K562 (cell line): ENCODE data around the gene MSI1. TPM values are rescaled to one million over a fixed set of nuclear protein-coding genes. Genes with fewer than 3 reads are reported as not detected.

Experiments
- ATAC-seq: fragments of 200-7000 bp; cut with Tn5 transposase; 3 replicates; pipeline ENCODE4 v1.9.1; 2020; ENCODE audit warnings: moderate library complexity
- BruUV-seq: library from RNA; stranded (reverse); fragments of 400-500 nt; replicated peaks from 2 replicates; lab custom pipeline; 2021; lab: Mats Ljungman, UMichigan
- CTCF ChIA-PET: fragments of 300-600 bp; formaldehyde crosslinking; extraction: SDS; loops from one replicate; lab custom pipeline; 2021; ENCODE audit warnings: low intra/inter-chr PET ratio; lab: Yijun Ruan, JAX
- POLR2A ChIA-PET: fragments of 300-600, 350-650 bp; sonication (Branson Sonifier 250); formaldehyde crosslinking; extraction: SDS; loops from one replicate; lab custom pipeline; 2021; ENCODE audit warnings: antibody characterized with exemption, inconsistent platforms; lab: Yijun Ruan, JAX
- DNase-seq, 4 experiments: peaks; one replicate each; pipeline versions ENCODE4 v3.0.0 to v3.0.0-alpha.2; 2011 to 2018; ENCODE audit warnings: low spot score in 3 of 4, mixed read lengths in 3 of 4; ENCODE audit errors: extremely low read depth in 1 of 4
- FAIRE-seq: peaks from 2 replicates; lab custom pipeline; 2011; peaks lifted over from hg19 to GRCh38; lab: Jason Lieb, UNC
- H2AFZ ChIP-seq: 2 replicates; pipeline ENCODE4 v1.6.0; 2011; ENCODE audit warnings: low read depth, low read length, control low read depth, inconsistent platforms
- H3K27ac ChIP-seq: fragments of 200-600 bp; 3 replicates; pipeline ENCODE4 v1.8.0; 2011; ENCODE audit warnings: low read depth, mild to moderate bottlenecking, control low read depth, inconsistent platforms, low read length, moderate library complexity, mixed read lengths; ENCODE audit errors: extremely low read depth
- H3K27me3 ChIP-seq, 2 experiments: fragments of 300-600 bp in 1 of 2; 2 replicates in 1 of 2; 3 replicates in 1 of 2; pipeline versions ENCODE4 v1.6.0 to v1.8.0; 2011; ENCODE audit warnings: inconsistent platforms in 2 of 2, low read length in 2 of 2, mild to moderate bottlenecking in 1 of 2, mixed read lengths in 1 of 2, moderate library complexity in 1 of 2; ENCODE audit not compliant: control insufficient read depth in 2 of 2, insufficient read depth in 2 of 2
- H3K36me3 ChIP-seq: fragments of 300-600 bp; 3 replicates; pipeline ENCODE4 v1.8.0; 2011; ENCODE audit warnings: mild to moderate bottlenecking, low read length, inconsistent platforms; ENCODE audit not compliant: control insufficient read depth, insufficient read depth
- H3K4me1 ChIP-seq, 2 experiments: fragments of 200-600 bp in 1 of 2; replicated peaks in 1 of 2; 2 replicates in 1 of 2; 3 replicates in 1 of 2; pipeline versions ENCODE4 v1.5.1 to v1.8.0; 2011; ENCODE audit warnings: inconsistent platforms in 2 of 2, low read length in 2 of 2, mild to moderate bottlenecking in 1 of 2, mixed read lengths in 1 of 2, moderate library complexity in 1 of 2; ENCODE audit not compliant: control insufficient read depth in 2 of 2, insufficient read depth in 2 of 2
- H3K4me2 ChIP-seq: 2 replicates; pipeline ENCODE4 v1.6.1; 2011; ENCODE audit warnings: low read length, control low read depth, inconsistent platforms, mixed read lengths; ENCODE audit not compliant: insufficient read depth
- H3K4me3 ChIP-seq: fragments of 200-600 bp; sonication (generic), shearing (Covaris generic); 2 replicates; pipeline ENCODE4 v1.5.1; 2016; ENCODE audit warnings: control low read depth, inconsistent platforms
- H3K79me2 ChIP-seq: fragments of 200-600 bp; 3 replicates; pipeline ENCODE4 v1.8.0; 2011; ENCODE audit warnings: low read length, inconsistent platforms; ENCODE audit not compliant: control insufficient read depth, insufficient read depth
- H3K9ac ChIP-seq, 2 experiments: 2 replicates each; pipeline versions ENCODE4 v1.6.0 to v1.6.1; 2011; ENCODE audit warnings: low read depth in 2 of 2, low read length in 2 of 2, control low read depth in 1 of 2, inconsistent platforms in 1 of 2, mild to moderate bottlenecking in 1 of 2, mixed read lengths in 1 of 2; ENCODE audit not compliant: insufficient read depth in 1 of 2
- H3K9me1 ChIP-seq: one replicate; pipeline ENCODE4 v1.6.0; 2011; ENCODE audit warnings: inconsistent platforms, mild to moderate bottlenecking, low read length, moderate library complexity; ENCODE audit not compliant: control insufficient read depth, insufficient read depth
- H3K9me3 ChIP-seq: replicated peaks from 2 replicates; pipeline ENCODE4 v1.5.1; 2011; ENCODE audit warnings: low read depth, low read length, inconsistent platforms; ENCODE audit not compliant: control insufficient read depth, insufficient read depth
- H4K20me1 ChIP-seq: replicated peaks from 2 replicates; pipeline ENCODE4 v1.6.1; 2011; ENCODE audit warnings: low read length, inconsistent platforms, mixed read lengths; ENCODE audit not compliant: control insufficient read depth, insufficient read depth
- BRCA1 ChIP-seq, 2 experiments: fragments of 450-650 bp in 1 of 2; sonication (generic) in 1 of 2; formaldehyde crosslinking in 1 of 2; IDR thresholded peaks; 2 replicates each; pipeline versions ENCODE4 v1.5.0 to v1.6.1; 2017 to 2020; ENCODE audit warnings: mild to moderate bottlenecking in 1 of 2, missing genetic modification reagents in 1 of 2
- CXXC5 ChIP-seq: fragments of 250-450 bp; sonication (Bioruptor Pico); IDR thresholded peaks from 2 replicates; pipeline ENCODE4 v1.8.0; 2022; ENCODE audit warnings: inconsistent platforms, mild to moderate bottlenecking, moderate library complexity
- EWSR1 ChIP-seq: fragments of 450-650 bp; IDR thresholded peaks from 2 replicates; pipeline ENCODE4 v1.6.1; 2018; ENCODE audit warnings: borderline replicate concordance, mild to moderate bottlenecking, low read depth, moderate library complexity; ENCODE audit not compliant: partially characterized antibody
- FUS ChIP-seq: fragments of 200-400 bp; formaldehyde crosslinking; optimal IDR thresholded peaks from 2 replicates; pipeline ENCODE3; 2017; ENCODE audit warnings: low read depth, low read length
- HOXB6 ChIP-seq: fragments of 250-450 bp; sonication (Bioruptor Pico); IDR thresholded peaks from 2 replicates; pipeline ENCODE4 v1.5.1; 2022; ENCODE audit warnings: mild to moderate bottlenecking, borderline replicate concordance
- ILK ChIP-seq: fragments of 450-650 bp; IDR thresholded peaks from 2 replicates; pipeline ENCODE4 v1.6.1; 2016; ENCODE audit warnings: missing genetic modification characterization, low read depth, mild to moderate bottlenecking, missing compliant biosample characterization, moderate library complexity, borderline replicate concordance
- KDM1A ChIP-seq, 2 experiments: fragments of 450-650 bp; IDR thresholded peaks; 2 replicates each; pipeline ENCODE4 v1.6.1; 2016; ENCODE audit warnings: mild to moderate bottlenecking in 2 of 2
- PTBP1 ChIP-seq: fragments of 200-400 bp; formaldehyde crosslinking; IDR thresholded peaks from 2 replicates; pipeline ENCODE4 v1.6.1; 2017; ENCODE audit warnings: low read depth, low read length
- SRSF3 ChIP-seq: fragments of 200-400 bp; formaldehyde crosslinking; IDR thresholded peaks from 2 replicates; pipeline ENCODE4 v1.6.1; 2016; ENCODE audit warnings: mild to moderate bottlenecking, low read length, moderate library complexity; ENCODE audit not compliant: insufficient read depth
- WGBS: fragments of 100-300 bp; shearing (Covaris generic); methylation state at CpG from one replicate; pipeline ENCODE4 v1.1.6; 2016; ENCODE audit warnings: low coverage, mixed read lengths; ENCODE audit not compliant: insufficient coverage; ENCODE audit errors: missing lambda C conversion rate; 5-methylcytosine and 5-hydroxymethylcytosine counted together
- in situ Hi-C: fragments of 300-500 bp; cut with MboI; formaldehyde crosslinking; loops from 4 replicates; pipeline ENCODE4 v1.15.0; 2018; ENCODE audit warnings: inconsistent platforms, mixed read lengths
- intact Hi-C: fragments of 100-400 bp; cut with micrococcal nuclease; formaldehyde crosslinking; loops from 2 replicates; pipeline ENCODE4 v1.14.2; 2022
- polyA plus RNA-seq, 8 experiments: library from polyadenylated mRNA; depleted of rRNA in 4 of 8; stranded (reverse) in 5 of 8; unstranded in 3 of 8; fragments of >200 nt; fragmentation: Nextera tagmentation in 2 of 8; fragmentation: Illumina TruSeq in 1 of 8; extraction: Ambion mirVana in 2 of 8; extraction: Trizol in 1 of 8; gene quantifications; 2 replicates each; pipeline versions ENCODE4 v1.2.1 to v1.2.3, GENCODE V29; 2011 to 2014; ENCODE audit warnings: inconsistent platforms in 1 of 8, missing spikeins in 1 of 8
- total RNA-seq, 7 experiments: library from RNA; depleted of rRNA in 6 of 7; stranded (reverse); fragments of >200 nt in 6 of 7; fragmentation: Illumina TruSeq in 2 of 7; extraction: Trizol in 2 of 7; gene quantifications; 2 replicates each; pipeline versions ENCODE4 v1.2.1 to v1.2.3, GENCODE V29; 2011 to 2021; ENCODE audit warnings: low replicate concordance in 1 of 7
- TF ChIP-seq, protein P1 (sequence below): fragments of 450-650 bp; formaldehyde crosslinking; IDR thresholded peaks from 2 replicates; pipeline ENCODE4 v1.4.0; 2020; ENCODE audit warnings: mild to moderate bottlenecking

Gene MSI1
- total and polyA plus RNA-seq, 9 of the 15 experiments (the other 6 are each of a cell fraction or from before 2014, with no cell fraction given), result 0.16 TPM; not detected in 8

DNA sequence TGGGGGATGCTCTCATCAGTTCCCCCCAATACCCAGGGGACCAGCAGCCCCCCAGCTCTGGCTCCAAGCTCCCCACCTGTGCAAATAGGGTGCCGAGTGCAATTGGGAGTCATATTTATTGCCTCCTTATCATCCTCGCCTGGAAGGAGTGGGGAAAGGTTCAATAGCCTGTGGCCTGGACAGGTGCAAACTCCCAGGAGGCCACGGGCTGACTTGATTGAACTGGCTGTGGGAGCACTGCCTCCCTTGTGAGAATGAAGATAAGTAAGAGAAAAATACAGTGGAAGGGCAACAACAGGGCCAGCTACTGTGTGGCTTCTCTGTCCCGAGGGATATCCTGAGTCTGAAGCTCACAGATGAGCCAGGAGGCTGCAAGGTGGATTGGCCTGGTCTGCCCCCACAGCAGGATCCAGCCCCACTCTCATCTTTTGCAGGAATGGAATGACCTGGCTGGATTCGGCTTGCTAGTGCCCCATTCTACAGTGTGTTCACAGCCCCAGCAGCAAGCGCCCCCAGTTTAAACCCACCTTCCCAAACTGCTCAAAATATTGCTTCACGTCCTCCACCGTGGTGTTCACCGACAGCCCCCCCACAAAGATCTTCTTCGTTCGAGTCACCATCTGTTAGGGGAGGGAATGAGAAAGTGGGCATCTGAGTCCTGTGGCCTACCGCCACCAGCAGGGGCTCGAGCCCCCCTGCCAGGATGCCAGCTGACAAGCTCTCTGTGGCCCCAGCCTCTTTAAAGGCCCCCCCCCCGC, 6.3 kb downstream of the MSI1 start (continued):
- TF ChIP-seq SRSF3 (no peak), EWSR1 (no peak), BRCA1 (IDR thresholded peaks at IDR 0.05) (no peak), BRCA1 (CRISPR knock-in tag; IDR thresholded peaks at IDR 0.05) (no peak), FUS (no peak), HOXB6 (CRISPR knock-in tag) (no peak), ILK (tag) (no peak)

DNA sequence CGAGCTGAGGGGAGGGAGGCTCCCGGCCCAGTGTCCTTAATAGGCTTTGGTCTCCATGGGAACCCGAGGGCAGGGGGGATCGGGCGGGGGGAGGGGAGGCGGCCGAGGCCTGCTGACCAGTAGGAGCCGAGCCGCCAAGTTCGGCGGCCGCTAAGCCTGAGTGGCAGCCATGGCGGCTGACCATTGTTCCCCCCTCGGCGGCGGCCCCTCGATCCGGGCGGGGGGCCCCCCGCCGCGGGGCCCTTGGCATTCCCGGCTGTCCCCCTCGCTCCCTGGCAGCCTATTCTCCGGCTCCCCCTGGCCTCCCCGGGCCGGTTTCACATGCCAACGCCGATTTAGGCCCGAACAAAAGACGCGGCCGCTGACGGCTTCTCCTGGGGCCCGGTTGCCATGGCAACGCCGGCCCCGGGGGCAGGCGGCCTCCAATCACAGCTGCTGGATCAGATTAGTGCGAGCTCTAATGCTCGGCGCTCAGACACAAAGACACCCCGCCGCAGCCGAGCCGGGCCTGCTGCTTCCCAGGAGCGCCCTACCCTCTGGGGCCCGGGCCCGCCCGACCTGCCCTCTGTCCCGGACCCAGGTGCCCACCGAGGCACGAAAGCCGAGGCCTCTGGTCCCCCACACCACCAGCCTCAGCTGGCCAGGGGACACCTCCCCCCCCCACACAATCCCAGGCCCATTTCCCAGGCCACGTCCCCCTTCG, 7.3 kb downstream of the MSI1 start:
- no peaks in the 10 kb centered on the region for H3K36me3 ChIP-seq
- CTCF ChIA-PET, result interaction anchor here (0.6 kb wide), 1 partner anchor 296 kb away, joined by 3 read pairs; no protein-coding TSS in a partner anchor
- BruUV-seq, result no TSS peak
- peak; percentile 64 for ATAC-seq
- H3K9me3 ChIP-seq, result no peaks in the 10 kb centered on the region
- peaks cover 0 to 22% of the 10 kb centered on the region in 2 experiments; a peak in 3 of 5 replicates for H3K4me1 ChIP-seq
- H3K4me3 ChIP-seq, result no peak overlapping the region
- H3K27ac ChIP-seq, result no peak overlapping the region
- peak; percentile 50 to 95 (median 90) for DNase-seq
- FAIRE-seq, result no peak
- H4K20me1 ChIP-seq, result peaks cover 19% of the 10 kb centered on the region; the same call in 1 of the 2 replicates
- H3K9me1 ChIP-seq, result peaks cover 3% of the 10 kb centered on the region
- 4% methylated on average over 18 of the region's 56 CpGs for WGBS
- H3K27me3 ChIP-seq, result peaks cover 35 to 76% of the 10 kb centered on the region in 2 experiments
- H2AFZ ChIP-seq, result no peak overlapping the region
- H3K79me2 ChIP-seq, result no peaks in the 10 kb centered on the region
- H3K4me2 ChIP-seq, result no peak overlapping the region
- intact Hi-C loops, result no loop called here
- H3K9ac ChIP-seq, result peak overlapping the region in 1 of 2 experiments; percentile 33; a peak in 1 of 4 replicates
- POLR2A ChIA-PET, result interaction anchor here (1.0 to 1.7 kb wide), 2 partner anchors 14 to 70 kb away, joined by 3 to 8 read pairs; partner anchors contain the start of gene RNU4-2
- in situ Hi-C loops, result no loop called here
- TF ChIP-seq CXXC5 (CRISPR knock-in tag), result 0 out of 2 replicates have a peak, but pooled peaks have one; percentile 19
- TF ChIP-seq, protein P1, sequence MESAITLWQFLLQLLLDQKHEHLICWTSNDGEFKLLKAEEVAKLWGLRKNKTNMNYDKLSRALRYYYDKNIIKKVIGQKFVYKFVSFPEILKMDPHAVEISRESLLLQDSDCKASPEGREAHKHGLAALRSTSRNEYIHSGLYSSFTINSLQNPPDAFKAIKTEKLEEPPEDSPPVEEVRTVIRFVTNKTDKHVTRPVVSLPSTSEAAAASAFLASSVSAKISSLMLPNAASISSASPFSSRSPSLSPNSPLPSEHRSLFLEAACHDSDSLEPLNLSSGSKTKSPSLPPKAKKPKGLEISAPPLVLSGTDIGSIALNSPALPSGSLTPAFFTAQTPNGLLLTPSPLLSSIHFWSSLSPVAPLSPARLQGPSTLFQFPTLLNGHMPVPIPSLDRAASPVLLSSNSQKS, result no peak
- TF ChIP-seq KDM1A (IDR thresholded peaks at IDR 0.05), result peak; percentile 65 to 69; a peak in 2 of 4 replicates
- no peak for TF ChIP-seq PTBP1
